HepG2 (cell line): Measurements from ENCODE around the gene GGA3. TPM values are rescaled to one million over a fixed set of nuclear protein-coding genes. Genes with fewer than 3 reads are reported as not detected.

Experiments
- AGO1 ChIP-seq: fragments of 200-400 bp; formaldehyde crosslinking; IDR thresholded peaks from 2 replicates; pipeline ENCODE4 v1.6.1; 2017; ENCODE audit warnings: mild to moderate bottlenecking, low read depth, low read length, moderate library complexity; ENCODE audit not compliant: poor library complexity, severe bottlenecking
- ARNTL ChIP-seq: sonication (generic); formaldehyde crosslinking; IDR thresholded peaks from 2 replicates; pipeline ENCODE4 v1.4.0; 2020; ENCODE audit warnings: mild to moderate bottlenecking, missing genetic modification reagents
- CHD4 ChIP-seq: fragments of 200-600 bp; sonication (generic); IDR thresholded peaks from 2 replicates; pipeline ENCODE4 v1.7.0; 2017; ENCODE audit warnings: mild to moderate bottlenecking, low read length, borderline replicate concordance
- DNMT3B ChIP-seq: conservative IDR thresholded peaks from 2 replicates; pipeline ENCODE4 v1.6.1; 2016; ENCODE audit warnings: missing biosample characterization, control low read depth
- ERF ChIP-seq: IDR thresholded peaks from 2 replicates; pipeline ENCODE4 v1.6.1; 2018; ENCODE audit warnings: missing biosample characterization, missing genetic modification reagents
- GTF3A ChIP-seq: sonication (generic); formaldehyde crosslinking; conservative IDR thresholded peaks from 2 replicates; pipeline ENCODE4 v1.4.0; 2020; ENCODE audit warnings: mild to moderate bottlenecking, missing genetic modification reagents
- HDAC6 ChIP-seq: fragments of 200-600 bp; sonication (generic); IDR thresholded peaks from 2 replicates; pipeline ENCODE4 v1.7.0; 2017; ENCODE audit warnings: mild to moderate bottlenecking, antibody characterized with exemption, low read length, low read depth
- HNF4A ChIP-seq: sonication (generic); formaldehyde crosslinking; IDR thresholded peaks from 2 replicates; pipeline ENCODE4 v1.4.0; 2020; ENCODE audit warnings: missing genetic modification reagents
- ISX ChIP-seq: sonication (generic); formaldehyde crosslinking; conservative IDR thresholded peaks from 2 replicates; pipeline ENCODE4 v1.5.0; 2020; ENCODE audit warnings: missing genetic modification reagents
- KDM5A ChIP-seq: fragments of 200-600 bp; sonication (generic); IDR thresholded peaks from 2 replicates; pipeline ENCODE4 v1.7.0; 2018; ENCODE audit warnings: antibody characterized with exemption, mild to moderate bottlenecking, low read length, borderline replicate concordance
- MED1 ChIP-seq: sonication (generic); formaldehyde crosslinking; IDR thresholded peaks from 2 replicates; pipeline ENCODE4 v1.4.0; 2020; ENCODE audit warnings: missing genetic modification reagents
- MZF1 ChIP-seq: sonication (generic); formaldehyde crosslinking; IDR thresholded peaks from 2 replicates; pipeline ENCODE4 v1.8.1; 2023; ENCODE audit warnings: mild to moderate bottlenecking, missing genetic modification reagents, borderline replicate concordance
- PRMT3 ChIP-seq: sonication (generic); formaldehyde crosslinking; IDR thresholded peaks from 2 replicates; pipeline ENCODE4 v1.8.1; 2022; ENCODE audit warnings: low read depth, mild to moderate bottlenecking, moderate library complexity, missing genetic modification reagents, borderline replicate concordance
- RFXANK ChIP-seq: IDR thresholded peaks from 2 replicates; pipeline ENCODE4 v1.6.1; 2016
- ZNF30 ChIP-seq: sonication (generic); formaldehyde crosslinking; IDR thresholded peaks from 2 replicates; pipeline ENCODE4 v1.5.0; 2020; ENCODE audit warnings: mild to moderate bottlenecking, missing genetic modification reagents
- ZNF430 ChIP-seq: sonication (generic); formaldehyde crosslinking; IDR thresholded peaks from 2 replicates; pipeline ENCODE4 v1.9.0; 2021; ENCODE audit warnings: mild to moderate bottlenecking, missing genetic modification reagents
- ZNF574 ChIP-seq: sonication (generic); formaldehyde crosslinking; IDR thresholded peaks from 2 replicates; pipeline ENCODE4 v1.4.0; 2020; ENCODE audit warnings: missing genetic modification reagents
- ZNF616 ChIP-seq: sonication (generic); formaldehyde crosslinking; IDR thresholded peaks from 2 replicates; pipeline ENCODE4 v1.5.0; 2020; ENCODE audit warnings: low read depth, mild to moderate bottlenecking, missing genetic modification reagents
- ZNF709 ChIP-seq: sonication (generic); formaldehyde crosslinking; IDR thresholded peaks from 2 replicates; pipeline ENCODE4 v1.5.0; 2020; ENCODE audit warnings: mild to moderate bottlenecking, missing genetic modification reagents
- ZSCAN21 ChIP-seq: sonication (generic); formaldehyde crosslinking; IDR thresholded peaks from 2 replicates; pipeline ENCODE4 v1.8.0; 2022; ENCODE audit warnings: mild to moderate bottlenecking, missing genetic modification reagents, moderate library complexity, borderline replicate concordance
- ZZZ3 ChIP-seq: sonication (generic); formaldehyde crosslinking; IDR thresholded peaks from 2 replicates; pipeline ENCODE4 v1.4.0; 2020; ENCODE audit warnings: missing genetic modification reagents, mild to moderate bottlenecking, borderline replicate concordance
- polyA plus RNA-seq, 8 experiments: library from polyadenylated mRNA; depleted of rRNA in 3 of 8; stranded (reverse) in 7 of 8; unstranded in 1 of 8; fragments of >200 nt; fragmentation: Illumina TruSeq in 4 of 8; extraction: Trizol in 4 of 8; gene quantifications; 2 replicates each; pipeline versions ENCODE4 v1.2.1 to v1.2.3, GENCODE V29; 2011 to 2016; ENCODE audit warnings: low read depth in 4 of 8, missing spikeins in 1 of 8, mixed read lengths in 1 of 8; ENCODE audit not compliant: insufficient read depth in 1 of 8
- total RNA-seq, 5 experiments: library from RNA; depleted of rRNA; stranded (reverse); fragments of >200 nt; fragmentation: Illumina TruSeq; extraction: Trizol; gene quantifications; 2 replicates each; pipeline ENCODE4 v1.2.3, GENCODE V29; 2016; ENCODE audit warnings: low read depth in 1 of 5
- TF ChIP-seq, protein P1 (sequence below), 2 experiments: IDR thresholded peaks; 2 replicates each; pipeline ENCODE4 v1.6.1; 2011 to 2012; ENCODE audit warnings: low read length in 2 of 2, borderline replicate concordance in 1 of 2, low read depth in 1 of 2, mild to moderate bottlenecking in 1 of 2, moderate library complexity in 1 of 2
- TF ChIP-seq, protein P2 (sequence below): sonication (generic); formaldehyde crosslinking; IDR thresholded peaks from 2 replicates; pipeline ENCODE4 v1.5.0; 2020; ENCODE audit warnings: missing genetic modification reagents

GGA3 gene
- total and polyA plus RNA-seq, 2 of the 13 experiments (the other 11 are each of a cell fraction or from before 2014, with no cell fraction given), result 28.4 to 43.7 TPM

- TF ChIP-seq DNMT3B (CRISPR knock-in tag) (no peak), MZF1 (CRISPR knock-in tag) (no peak), ZNF709 (CRISPR knock-in tag) (no peak), ERF (CRISPR knock-in tag) (no peak), ZNF616 (CRISPR knock-in tag) (no peak), KDM5A (no peak), ZZZ3 (CRISPR knock-in tag) (no peak), GTF3A (no peak), ZSCAN21 (CRISPR knock-in tag) (no peak), HDAC6 (no peak), ISX (CRISPR knock-in tag) (no peak), AGO1 (no peak), MED1 (CRISPR knock-in tag) (no peak), HNF4A (CRISPR knock-in tag) (peak; percentile 88), ZNF30 (CRISPR knock-in tag) (no peak), CHD4 (no peak), ZNF574 (CRISPR knock-in tag) (no peak), ARNTL (no peak), PRMT3 (CRISPR knock-in tag) (no peak), RFXANK (no peak), ZNF430 (CRISPR knock-in tag) (no peak)
- TF ChIP-seq, protein P1, sequence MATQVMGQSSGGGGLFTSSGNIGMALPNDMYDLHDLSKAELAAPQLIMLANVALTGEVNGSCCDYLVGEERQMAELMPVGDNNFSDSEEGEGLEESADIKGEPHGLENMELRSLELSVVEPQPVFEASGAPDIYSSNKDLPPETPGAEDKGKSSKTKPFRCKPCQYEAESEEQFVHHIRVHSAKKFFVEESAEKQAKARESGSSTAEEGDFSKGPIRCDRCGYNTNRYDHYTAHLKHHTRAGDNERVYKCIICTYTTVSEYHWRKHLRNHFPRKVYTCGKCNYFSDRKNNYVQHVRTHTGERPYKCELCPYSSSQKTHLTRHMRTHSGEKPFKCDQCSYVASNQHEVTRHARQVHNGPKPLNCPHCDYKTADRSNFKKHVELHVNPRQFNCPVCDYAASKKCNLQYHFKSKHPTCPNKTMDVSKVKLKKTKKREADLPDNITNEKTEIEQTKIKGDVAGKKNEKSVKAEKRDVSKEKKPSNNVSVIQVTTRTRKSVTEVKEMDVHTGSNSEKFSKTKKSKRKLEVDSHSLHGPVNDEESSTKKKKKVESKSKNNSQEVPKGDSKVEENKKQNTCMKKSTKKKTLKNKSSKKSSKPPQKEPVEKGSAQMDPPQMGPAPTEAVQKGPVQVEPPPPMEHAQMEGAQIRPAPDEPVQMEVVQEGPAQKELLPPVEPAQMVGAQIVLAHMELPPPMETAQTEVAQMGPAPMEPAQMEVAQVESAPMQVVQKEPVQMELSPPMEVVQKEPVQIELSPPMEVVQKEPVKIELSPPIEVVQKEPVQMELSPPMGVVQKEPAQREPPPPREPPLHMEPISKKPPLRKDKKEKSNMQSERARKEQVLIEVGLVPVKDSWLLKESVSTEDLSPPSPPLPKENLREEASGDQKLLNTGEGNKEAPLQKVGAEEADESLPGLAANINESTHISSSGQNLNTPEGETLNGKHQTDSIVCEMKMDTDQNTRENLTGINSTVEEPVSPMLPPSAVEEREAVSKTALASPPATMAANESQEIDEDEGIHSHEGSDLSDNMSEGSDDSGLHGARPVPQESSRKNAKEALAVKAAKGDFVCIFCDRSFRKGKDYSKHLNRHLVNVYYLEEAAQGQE (IDR thresholded peaks at IDR 0.05; ENCODE audit: borderline replicate concordance in 1 of 2, low read depth in 1 of 2, low read length in 2 of 2), result no peak
- TF ChIP-seq, protein P2, sequence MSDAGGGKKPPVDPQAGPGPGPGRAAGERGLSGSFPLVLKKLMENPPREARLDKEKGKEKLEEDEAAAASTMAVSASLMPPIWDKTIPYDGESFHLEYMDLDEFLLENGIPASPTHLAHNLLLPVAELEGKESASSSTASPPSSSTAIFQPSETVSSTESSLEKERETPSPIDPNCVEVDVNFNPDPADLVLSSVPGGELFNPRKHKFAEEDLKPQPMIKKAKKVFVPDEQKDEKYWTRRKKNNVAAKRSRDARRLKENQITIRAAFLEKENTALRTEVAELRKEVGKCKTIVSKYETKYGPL (CRISPR knock-in tag), result no peak
These were observed 61.4 kb downstream of the GGA3 start (continued) for GRCh38 chr17:75199886-75200618.
